Measurements from ENCODE around the gene CHURC1.

CHURC1 gene

DNA sequence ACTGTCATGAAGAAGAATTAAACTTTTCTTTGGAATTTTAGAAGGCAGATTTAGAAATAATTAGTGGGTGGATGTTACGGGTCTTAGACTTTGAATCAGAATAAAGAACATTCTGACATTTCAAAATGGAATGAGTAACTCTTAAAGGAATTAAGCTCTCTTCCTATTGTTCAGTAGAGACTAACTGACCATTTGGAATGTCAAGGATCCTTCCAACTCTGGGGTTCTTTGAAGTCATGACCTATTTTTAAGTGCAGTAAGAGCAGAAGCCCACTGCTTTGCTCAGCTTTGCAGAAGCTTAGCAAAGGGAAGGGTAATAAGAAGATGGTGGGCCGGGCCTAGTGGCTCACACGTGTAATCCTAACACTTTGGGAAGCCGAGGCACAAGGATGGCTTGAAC lies 4.0 kb downstream of the CHURC1 start:
- no peak overlapping the region for H3K4me3 ChIP-seq (ENCODE audit: low read depth, low read length)
- TF ChIP-seq, protein P1, sequence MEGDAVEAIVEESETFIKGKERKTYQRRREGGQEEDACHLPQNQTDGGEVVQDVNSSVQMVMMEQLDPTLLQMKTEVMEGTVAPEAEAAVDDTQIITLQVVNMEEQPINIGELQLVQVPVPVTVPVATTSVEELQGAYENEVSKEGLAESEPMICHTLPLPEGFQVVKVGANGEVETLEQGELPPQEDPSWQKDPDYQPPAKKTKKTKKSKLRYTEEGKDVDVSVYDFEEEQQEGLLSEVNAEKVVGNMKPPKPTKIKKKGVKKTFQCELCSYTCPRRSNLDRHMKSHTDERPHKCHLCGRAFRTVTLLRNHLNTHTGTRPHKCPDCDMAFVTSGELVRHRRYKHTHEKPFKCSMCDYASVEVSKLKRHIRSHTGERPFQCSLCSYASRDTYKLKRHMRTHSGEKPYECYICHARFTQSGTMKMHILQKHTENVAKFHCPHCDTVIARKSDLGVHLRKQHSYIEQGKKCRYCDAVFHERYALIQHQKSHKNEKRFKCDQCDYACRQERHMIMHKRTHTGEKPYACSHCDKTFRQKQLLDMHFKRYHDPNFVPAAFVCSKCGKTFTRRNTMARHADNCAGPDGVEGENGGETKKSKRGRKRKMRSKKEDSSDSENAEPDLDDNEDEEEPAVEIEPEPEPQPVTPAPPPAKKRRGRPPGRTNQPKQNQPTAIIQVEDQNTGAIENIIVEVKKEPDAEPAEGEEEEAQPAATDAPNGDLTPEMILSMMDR (IDR thresholded peaks at IDR 0.05; ENCODE audit: low read depth, low read length) = no peak
- in situ Hi-C loops (cut with HindIII; ENCODE audit: low sequenced_read_pairs) = no loop called here
- DNase-seq (ENCODE audit: low read depth, low spot score) = no peak

DNA sequence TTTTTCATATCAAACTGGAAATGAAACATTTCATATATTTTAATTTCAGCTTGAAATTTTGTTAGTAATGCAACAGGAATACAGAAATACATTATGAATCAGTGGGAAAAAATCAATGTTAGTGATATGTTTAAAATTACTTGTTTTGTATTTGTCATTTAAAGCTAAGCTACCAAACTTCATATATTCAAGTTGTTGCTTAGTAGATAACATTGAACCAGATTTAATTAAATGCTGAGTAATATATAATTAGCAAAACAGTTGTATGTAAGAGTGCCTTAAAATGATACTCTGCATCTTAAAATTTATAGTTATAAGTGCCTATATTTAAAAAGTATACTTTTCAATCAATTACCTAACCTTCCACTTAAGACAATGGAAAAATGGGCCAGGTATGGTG lies 5.0 kb downstream of the CHURC1 start:
- no peak for DNase-seq (ENCODE audit: low read depth, low spot score)
- TF ChIP-seq, protein P1 (IDR thresholded peaks at IDR 0.05; ENCODE audit: low read depth, low read length) = no peak
- H3K4me3 ChIP-seq (ENCODE audit: low read depth, low read length) = no peak overlapping the region
- in situ Hi-C loops (cut with HindIII; ENCODE audit: low sequenced_read_pairs) = no loop called here

DNA sequence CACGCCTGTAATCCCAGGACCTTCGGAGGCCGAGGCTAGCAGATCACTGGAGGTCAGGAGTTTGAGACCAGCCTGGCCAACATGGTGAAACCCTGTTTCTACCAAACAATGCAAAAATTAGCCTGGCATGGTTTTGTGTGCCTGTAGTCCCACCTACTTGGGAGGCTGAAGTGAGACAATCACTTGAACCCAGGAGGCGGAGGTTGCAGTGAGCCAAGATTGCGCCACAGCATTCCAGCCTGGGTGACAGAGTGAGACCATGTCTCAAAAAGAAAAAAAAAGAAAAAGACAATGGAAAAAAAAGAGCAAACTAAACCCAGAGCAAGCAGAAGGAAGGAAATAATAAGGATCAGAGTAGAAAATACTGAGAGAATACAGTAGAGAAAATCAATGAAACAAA lies 5.4 kb downstream of the CHURC1 start:
- no peak overlapping the region for H3K4me3 ChIP-seq (ENCODE audit: low read depth, low read length)
- in situ Hi-C loops (cut with HindIII; ENCODE audit: low sequenced_read_pairs) = no loop called here
- TF ChIP-seq, protein P1 (IDR thresholded peaks at IDR 0.05; ENCODE audit: low read depth, low read length) = no peak
- no peak for DNase-seq (ENCODE audit: low read depth, low spot score)

DNA sequence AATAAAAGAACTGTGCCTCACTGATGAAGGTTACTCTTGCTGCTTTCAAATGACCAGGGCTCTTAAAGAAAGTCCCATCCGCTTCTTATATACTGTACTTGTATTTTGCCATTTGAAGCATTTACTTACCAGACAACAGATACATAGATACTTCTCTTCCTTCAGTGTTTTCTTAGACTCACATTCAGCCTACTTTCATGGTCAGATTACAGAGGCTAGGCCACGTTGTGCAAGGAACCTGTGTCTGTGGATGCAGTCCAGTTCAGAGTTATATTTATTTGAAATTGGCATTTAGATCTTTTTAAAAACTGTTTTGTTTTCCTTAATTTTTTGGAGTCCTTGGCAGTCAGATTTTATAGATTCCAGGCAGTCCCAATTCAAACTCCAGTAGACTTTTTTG lies 6.2 kb downstream of the CHURC1 start:
- DNase-seq (ENCODE audit: low read depth, low spot score) = no peak
- in situ Hi-C loops (cut with HindIII; ENCODE audit: low sequenced_read_pairs) = no loop called here
- TF ChIP-seq, protein P1 (IDR thresholded peaks at IDR 0.05; ENCODE audit: low read depth, low read length) = no peak
- no peak overlapping the region for H3K4me3 ChIP-seq (ENCODE audit: low read depth, low read length)

DNA sequence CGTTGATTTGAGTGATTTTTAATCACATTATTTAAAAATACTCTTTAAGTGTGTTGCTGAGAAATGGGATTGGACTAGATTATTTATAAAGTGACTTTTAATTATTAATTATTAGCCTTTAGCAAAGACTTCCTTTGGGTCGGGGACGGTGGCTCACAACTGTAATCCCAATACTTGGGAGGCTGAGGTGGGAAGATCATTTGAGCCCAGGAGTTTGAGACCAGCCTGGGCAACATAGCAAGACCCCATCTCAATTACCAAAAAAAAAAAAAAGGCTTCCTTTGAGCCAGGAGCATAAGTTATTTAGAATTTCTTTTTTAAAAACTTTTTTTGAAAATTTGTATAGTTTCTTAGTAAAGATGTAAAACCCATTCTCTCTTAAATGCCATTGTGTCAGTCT lies 8.8 kb downstream of the CHURC1 start:
- TF ChIP-seq, protein P1 (IDR thresholded peaks at IDR 0.05; ENCODE audit: low read depth, low read length) = no peak
- H3K4me3 ChIP-seq (ENCODE audit: low read depth, low read length) = no peak overlapping the region
- no peak for DNase-seq (ENCODE audit: low read depth, low spot score)
- in situ Hi-C loops (cut with HindIII; ENCODE audit: low sequenced_read_pairs) = no loop called here

DNA sequence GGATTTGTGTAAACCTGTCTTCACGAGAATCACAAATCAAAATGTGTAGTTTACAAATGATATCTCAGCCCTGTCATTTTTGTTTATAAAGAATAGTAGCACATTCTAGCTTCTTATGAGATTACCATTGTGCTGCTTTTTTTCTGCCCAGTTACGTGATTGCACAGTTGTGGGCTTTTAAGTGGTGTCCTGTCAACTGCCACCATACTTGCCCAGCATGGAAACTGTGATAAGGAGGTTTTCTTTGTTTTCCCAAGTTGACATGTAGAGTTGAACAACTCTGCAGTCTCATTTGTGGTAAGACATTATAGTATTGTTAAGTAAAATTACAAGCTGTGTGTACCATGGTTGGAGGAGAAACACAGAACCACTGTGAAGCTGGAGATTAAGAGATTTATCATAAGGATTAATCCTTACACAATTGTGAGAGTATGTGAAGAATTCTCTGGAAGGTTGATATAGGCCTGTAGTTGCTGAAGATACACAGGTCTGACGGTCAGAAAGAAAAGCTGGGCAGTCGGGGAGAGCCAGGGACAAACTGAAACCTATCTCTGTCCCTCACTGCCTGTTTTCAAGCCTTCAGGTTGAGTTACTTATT lies 12.2 kb downstream of the CHURC1 start:
- in situ Hi-C loops (cut with HindIII; ENCODE audit: low sequenced_read_pairs) = no loop called here
- TF ChIP-seq, protein P1 (IDR thresholded peaks at IDR 0.05; ENCODE audit: low read depth, low read length) = no peak
- no peak for DNase-seq (ENCODE audit: low read depth, low spot score)
- no peak overlapping the region for H3K4me3 ChIP-seq (ENCODE audit: low read depth, low read length)

DNA sequence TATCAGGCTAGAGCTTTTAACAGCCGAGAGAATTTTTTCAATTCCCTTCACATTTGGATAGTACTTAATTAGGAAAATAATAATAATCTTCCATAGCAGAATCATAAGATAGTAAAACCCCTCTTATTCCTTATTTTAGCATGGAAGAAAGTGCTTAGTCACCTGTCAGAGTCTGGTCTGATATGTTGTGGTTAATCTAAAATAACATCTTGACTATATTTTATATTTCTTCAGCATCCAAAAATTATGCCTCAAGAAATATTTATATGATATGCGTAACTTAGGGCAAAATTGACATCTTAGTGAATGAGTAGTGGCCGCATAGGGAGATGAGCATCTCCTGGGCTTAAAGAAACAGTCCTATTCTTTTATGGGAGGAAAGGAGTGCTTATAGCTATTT lies 12.8 kb downstream of the CHURC1 start:
- no peak for DNase-seq (ENCODE audit: low read depth, low spot score)
- in situ Hi-C loops (cut with HindIII; ENCODE audit: low sequenced_read_pairs) = no loop called here
- TF ChIP-seq, protein P1 (IDR thresholded peaks at IDR 0.05; ENCODE audit: low read depth, low read length) = no peak
- H3K4me3 ChIP-seq (ENCODE audit: low read depth, low read length) = no peak overlapping the region
